EH (cell line): Measurements from ENCODE around the gene OLR1.
A peak's percentile ranks its signal among the peaks of the same experiment; 100 is the strongest.

ENCODE experiments used
- DNase-seq: peaks from one replicate; pipeline ENCODE4 v3.0.0-alpha.2; 2015; ENCODE audit warnings: low read depth

Gene OLR1

GRCh38 chr12:10153271-10154144 lies 18.4 kb downstream of the OLR1 start:
- DNase-seq, result peak; percentile 81

DNA sequence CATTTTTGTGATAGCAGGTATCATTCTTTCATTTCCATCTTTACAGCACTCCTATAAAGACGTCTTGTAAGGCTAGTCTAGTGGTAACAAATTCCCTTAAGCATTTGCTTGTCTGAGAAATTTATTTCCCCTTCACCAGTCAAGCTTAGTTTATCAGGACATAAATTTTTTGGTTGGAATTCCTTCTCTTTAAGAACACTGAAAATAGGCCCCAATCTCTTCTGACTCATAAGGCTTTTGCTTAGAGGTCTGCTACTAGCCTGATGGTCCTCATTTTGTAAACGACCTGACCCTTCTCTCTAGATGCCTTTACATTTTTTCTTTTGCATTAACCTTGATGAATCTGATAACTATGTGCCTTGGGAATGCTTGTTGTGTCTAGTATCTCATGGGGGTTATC lies 20.3 kb downstream of the OLR1 start:
- DNase-seq, result peak; percentile 76

- DNase-seq, result no peak
Observed at GRCh38 chr12:10147714-10148403, 24.1 kb downstream of the OLR1 start.

- DNase-seq, result peak; percentile 68
Observed at GRCh38 chr12:10142976-10143589, 28.8 kb downstream of the OLR1 start.

GRCh38 chr12:10140001-10140400 lies 31.9 kb downstream of the OLR1 start:
- peak; percentile 75 for DNase-seq

DNA sequence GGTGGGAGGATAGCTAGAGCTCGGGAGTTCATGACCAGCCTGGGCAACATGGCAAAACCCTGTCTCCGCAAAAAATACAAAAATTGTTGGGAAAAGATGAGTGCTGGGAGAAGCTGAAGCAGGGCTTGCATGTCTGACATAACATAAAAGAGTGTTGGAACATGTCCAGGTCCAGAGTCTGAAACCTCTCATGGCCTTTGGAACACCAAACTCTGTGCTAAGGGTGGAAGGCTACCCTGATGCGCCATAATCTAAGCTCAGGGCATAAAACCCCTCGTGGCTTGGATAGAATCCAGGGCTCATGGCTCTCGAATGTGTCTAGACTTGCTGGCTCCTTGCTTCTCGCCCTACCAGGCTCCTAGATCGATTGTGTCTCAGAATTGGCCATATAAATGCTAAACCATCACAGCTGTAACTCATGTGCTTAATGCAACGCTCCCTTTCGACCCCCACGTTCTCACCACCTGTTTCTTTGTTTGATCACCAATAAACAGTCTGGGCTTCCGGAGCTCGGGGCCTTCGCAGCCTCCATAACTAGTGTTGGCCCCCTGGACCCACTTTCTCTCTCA lies 35.2 kb downstream of the OLR1 start:
- DNase-seq, result peak; percentile 35

- DNase-seq, result no peak
Observed at GRCh38 chr12:10135126-10135525, 36.8 kb downstream of the OLR1 start.

DNA sequence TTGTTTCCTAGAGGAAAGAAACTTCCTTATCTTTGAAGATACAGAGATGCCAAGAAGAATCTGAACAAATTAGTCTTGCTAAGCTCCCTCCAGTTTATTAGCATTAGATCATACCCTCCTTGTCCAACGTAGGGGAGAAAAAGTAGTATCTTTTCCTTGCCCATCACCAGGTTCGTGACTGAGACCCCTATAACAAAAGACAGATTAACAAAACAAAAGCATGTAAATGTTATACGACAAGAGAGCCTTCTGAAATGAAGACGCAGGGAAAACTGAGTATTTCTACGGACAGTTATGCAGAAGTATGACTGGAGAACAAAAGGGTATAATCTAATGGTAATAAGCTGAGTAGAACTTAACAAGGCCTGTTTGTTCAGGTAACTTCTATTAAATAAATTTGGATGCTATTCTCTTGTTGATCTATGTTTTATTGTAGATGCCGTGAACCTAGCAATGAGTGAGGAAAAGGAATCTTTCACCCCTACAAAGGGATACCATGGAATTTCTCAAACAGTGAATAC lies 39.0 kb downstream of the OLR1 start:
- no peak for DNase-seq

DNA sequence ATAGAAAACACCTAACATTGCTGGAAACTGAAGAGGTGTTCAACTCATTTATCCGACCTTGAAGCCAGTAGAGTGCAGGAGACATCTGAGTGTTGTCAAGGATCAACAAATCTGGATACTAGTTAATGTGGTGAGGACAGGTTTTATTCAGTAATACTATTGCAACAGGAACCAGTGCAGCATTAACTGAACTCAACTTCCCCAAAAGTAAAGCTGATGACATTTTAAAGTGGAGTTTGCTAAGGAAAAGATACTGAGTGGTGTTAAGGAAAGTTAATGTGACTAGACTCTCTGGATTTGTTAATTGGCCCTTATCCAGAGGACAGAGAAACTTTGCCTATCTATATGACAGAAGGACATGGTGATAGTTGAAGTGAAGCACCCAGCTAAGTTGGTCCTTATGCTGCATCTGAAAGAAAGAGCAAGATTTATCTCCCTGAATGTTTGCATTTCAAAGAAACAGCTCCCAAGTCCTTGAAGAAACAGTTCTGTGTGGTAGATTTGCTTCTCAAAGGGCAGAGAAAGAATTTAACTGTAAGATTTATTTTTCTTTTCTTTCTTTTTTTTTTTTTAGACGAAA lies 40.7 kb downstream of the OLR1 start:
- DNase-seq, result no peak

DNA sequence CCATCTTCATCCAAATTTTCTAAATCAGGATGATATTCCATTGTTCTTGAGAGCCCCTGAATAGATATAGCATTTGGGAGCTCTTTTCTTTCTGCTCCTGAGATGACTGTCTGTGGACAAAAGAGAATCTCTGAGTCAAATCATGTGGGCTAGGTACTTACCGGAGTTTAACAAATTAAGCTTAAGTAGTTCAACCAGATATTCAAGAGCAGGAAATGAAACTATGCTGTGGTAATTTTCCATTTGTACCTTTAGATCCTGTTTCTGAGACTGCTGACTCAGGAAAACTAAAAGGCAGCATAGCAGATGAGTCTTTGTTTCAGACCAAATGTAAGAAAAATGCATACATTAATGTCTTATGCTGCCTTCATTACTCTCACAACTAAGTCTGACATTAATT lies 41.9 kb downstream of the OLR1 start, which contains the start of gene CLEC7A:
TSS of gene CLEC7A (minus strand) at position 158 of the 400 bp plus-strand sequence. CDS start at position 41, 117 bp downstream.
- DNase-seq, result no peak

DNA sequence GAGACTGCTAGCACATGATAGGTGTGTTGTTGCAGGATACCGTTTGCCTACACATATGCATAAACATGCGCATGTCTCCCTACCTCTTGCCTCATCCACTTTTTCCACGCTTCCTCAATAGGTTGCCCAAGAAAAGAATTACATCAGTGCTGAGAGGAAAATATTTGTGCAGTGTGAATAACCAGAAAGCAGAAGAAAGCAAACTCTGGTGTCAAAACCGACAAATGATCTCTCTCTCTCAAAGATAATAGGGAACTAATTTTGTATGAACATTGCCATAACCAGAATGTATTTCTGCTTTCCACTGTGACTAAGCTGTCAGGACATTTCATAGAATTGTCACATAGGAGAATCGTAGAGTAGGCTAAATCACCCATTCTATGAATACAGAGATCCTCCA lies 43.2 kb downstream of the OLR1 start:
- DNase-seq, result no peak

- DNase-seq, result no peak
Observed at GRCh38 chr12:10126413-10126812, 45.5 kb downstream of the OLR1 start.

DNA sequence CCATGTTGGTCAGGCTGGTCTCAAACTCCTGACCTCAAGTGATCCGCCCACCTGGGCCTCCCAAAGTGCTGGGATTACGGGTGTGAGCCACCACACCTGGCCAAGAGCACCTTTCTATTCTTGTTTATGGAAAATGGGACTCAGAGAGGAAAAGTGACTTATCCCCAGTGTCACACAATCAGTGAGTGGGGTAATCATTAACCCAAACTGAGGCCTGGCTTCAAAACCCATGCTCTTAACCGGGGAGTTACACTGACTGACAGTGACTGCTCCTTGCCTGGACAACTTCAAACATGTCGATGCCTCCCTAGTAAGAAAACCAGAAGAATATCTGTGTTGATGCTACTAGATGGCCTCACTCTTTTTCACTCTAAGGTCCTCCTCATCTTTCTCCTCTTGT lies 49.2 kb downstream of the OLR1 start:
- DNase-seq, result no peak

GRCh38 chr12:10121278-10121677 lies 50.7 kb downstream of the OLR1 start:
- DNase-seq, result no peak

DNA sequence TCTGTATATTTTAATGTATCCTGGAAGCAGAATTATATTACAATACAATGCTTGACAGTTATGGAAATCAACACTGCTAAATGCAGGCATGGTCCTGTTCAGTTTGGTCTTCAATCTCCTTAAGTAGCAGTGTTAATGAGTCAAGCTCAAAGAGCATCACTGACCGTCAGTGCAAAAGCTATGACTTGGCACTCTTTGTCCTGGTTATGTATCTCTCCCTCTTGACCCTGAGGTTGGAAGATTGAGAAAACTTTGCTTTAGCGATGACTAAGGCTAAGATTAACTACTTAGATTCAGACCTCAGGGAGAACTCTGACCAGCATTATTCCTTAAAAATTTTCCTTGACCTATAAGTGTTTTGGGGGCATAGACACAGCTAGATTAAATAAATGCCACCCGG lies 52.9 kb downstream of the OLR1 start:
- peak; percentile 70 for DNase-seq

DNA sequence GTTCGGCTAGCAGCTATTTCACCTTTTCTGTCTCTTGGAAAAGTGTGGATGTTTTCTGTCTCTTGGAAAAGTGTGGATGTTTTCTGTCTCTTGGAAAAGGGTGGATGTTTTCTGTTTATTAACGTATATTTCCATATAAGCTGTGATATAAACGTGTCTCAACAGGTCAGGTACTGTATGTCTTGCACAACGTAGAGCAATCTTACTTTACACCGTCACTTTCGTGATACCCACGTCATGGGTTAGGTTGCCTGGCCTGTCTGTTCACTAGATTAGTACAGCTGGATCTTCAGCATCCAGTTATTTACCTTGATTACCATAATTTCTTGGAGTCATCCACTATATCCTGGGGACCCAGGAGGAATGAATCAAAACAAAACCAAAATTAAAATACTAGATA lies 56.0 kb downstream of the OLR1 start:
- DNase-seq, result no peak

DNA sequence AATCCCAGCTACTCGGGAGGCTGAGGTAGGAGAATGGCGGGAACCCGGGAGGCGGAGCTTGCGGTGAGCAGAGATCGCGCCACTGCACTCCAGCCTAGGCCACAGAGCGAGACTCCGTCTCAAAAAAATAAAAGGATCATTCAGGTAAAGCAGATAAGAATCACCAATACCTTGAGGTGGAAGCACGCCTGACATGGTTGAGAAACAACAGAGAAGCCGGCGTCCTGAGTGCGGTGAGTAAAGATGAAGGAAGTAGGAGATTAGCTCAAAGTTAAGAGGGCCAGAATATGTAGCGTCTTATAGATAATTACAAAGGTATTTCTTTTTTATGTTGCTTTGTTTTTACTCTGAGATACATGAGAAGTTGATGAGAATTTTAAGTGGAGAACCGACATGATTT lies 56.6 kb downstream of the OLR1 start:
- DNase-seq, result no peak

- no peak for DNase-seq
Observed at GRCh38 chr12:10113920-10114319, 58.0 kb downstream of the OLR1 start.

GRCh38 chr12:10113075-10113474 lies 58.9 kb downstream of the OLR1 start:
- DNase-seq, result peak; percentile 53

- no peak for DNase-seq
Observed at GRCh38 chr12:10111451-10111850, 60.5 kb downstream of the OLR1 start.

GRCh38 chr12:10110256-10110844 lies 61.6 kb downstream of the OLR1 start:
- DNase-seq, result no peak
